H9 (cell line): Measurements from ENCODE around the gene IRS4. TPM values are rescaled to one million over a fixed set of nuclear protein-coding genes. Genes with fewer than 3 reads are reported as not detected.

Experiments used
- DNase-seq: peaks from one replicate; pipeline ENCODE4 v3.0.0-alpha.2; 2017
- H2AFZ ChIP-seq: one replicate; pipeline ENCODE4 v1.6.1; 2013; ENCODE audit warnings: mild to moderate bottlenecking, low read length, control low read depth, moderate library complexity
- H2AK5ac ChIP-seq: 2 replicates; pipeline ENCODE4 v1.6.1; 2013; ENCODE audit warnings: low read length, control low read depth, mixed read lengths; ENCODE audit not compliant: insufficient read length
- H2BK120ac ChIP-seq: one replicate; pipeline ENCODE4 v1.6.1; 2013; ENCODE audit warnings: low read depth, mild to moderate bottlenecking, low read length, control low read depth, inconsistent platforms; ENCODE audit not compliant: poor library complexity, severe bottlenecking
- H2BK12ac ChIP-seq: 2 replicates; pipeline ENCODE4 v1.6.1; 2013; ENCODE audit warnings: low read length, control low read depth, mixed read lengths, low read depth; ENCODE audit not compliant: insufficient read length
- H2BK15ac ChIP-seq: 2 replicates; pipeline ENCODE4 v1.6.1; 2013; ENCODE audit warnings: low read depth, low read length, control low read depth
- H2BK20ac ChIP-seq: one replicate; pipeline ENCODE4 v1.6.1; 2013; ENCODE audit warnings: low read depth, mild to moderate bottlenecking, low read length, control low read depth, inconsistent platforms; ENCODE audit not compliant: poor library complexity, severe bottlenecking
- H2BK5ac ChIP-seq: 2 replicates; pipeline ENCODE4 v1.6.1; 2013; ENCODE audit warnings: low read length, control low read depth, mixed read lengths; ENCODE audit not compliant: insufficient read length
- H3K14ac ChIP-seq: 2 replicates; pipeline ENCODE4 v1.6.1; 2013; ENCODE audit warnings: low read length, control low read depth; ENCODE audit not compliant: insufficient read depth
- H3K18ac ChIP-seq: 2 replicates; pipeline ENCODE4 v1.6.1; 2013; ENCODE audit warnings: low read depth, mild to moderate bottlenecking, mixed read lengths, low read length, control low read depth; ENCODE audit not compliant: insufficient read length
- H3K23ac ChIP-seq: 2 replicates; pipeline ENCODE4 v1.6.1; 2013; ENCODE audit warnings: low read length, control low read depth, mixed read lengths, low read depth; ENCODE audit not compliant: insufficient read length
- H3K23me2 ChIP-seq: 2 replicates; pipeline ENCODE4 v1.6.1; 2013; ENCODE audit warnings: low read depth, mild to moderate bottlenecking, mixed read lengths, low read length, control low read depth; ENCODE audit not compliant: insufficient read length, poor library complexity, severe bottlenecking
- H3K27ac ChIP-seq: 2 replicates; pipeline ENCODE4 v1.5.1; 2013; ENCODE audit warnings: low read length, control low read depth, mixed read lengths, low read depth; ENCODE audit not compliant: insufficient read length
- H3K27me3 ChIP-seq: 2 replicates; pipeline ENCODE4 v1.6.1; 2013; ENCODE audit warnings: low read length, control low read depth, inconsistent platforms; ENCODE audit not compliant: insufficient read depth
- H3K4ac ChIP-seq: 2 replicates; pipeline ENCODE4 v1.6.1; 2013; ENCODE audit warnings: low read depth, mild to moderate bottlenecking, control low read depth, inconsistent platforms, low read length, moderate library complexity
- H3K4me1 ChIP-seq: 2 replicates; pipeline ENCODE4 v1.6.1; 2013; ENCODE audit warnings: low read length, control low read depth, inconsistent platforms; ENCODE audit not compliant: insufficient read depth
- H3K4me2 ChIP-seq: 2 replicates; pipeline ENCODE4 v1.6.1; 2013; ENCODE audit warnings: low read length, control low read depth, mixed read lengths; ENCODE audit not compliant: insufficient read length, insufficient read depth
- H3K56ac ChIP-seq: 2 replicates; pipeline ENCODE4 v1.6.1; 2013; ENCODE audit warnings: low read depth, mild to moderate bottlenecking, mixed read lengths, low read length, control low read depth; ENCODE audit not compliant: insufficient read length
- H3K79me1 ChIP-seq: 2 replicates; pipeline ENCODE4 v1.6.1; 2013; ENCODE audit warnings: low read depth, mild to moderate bottlenecking, moderate library complexity, low read length, control low read depth, inconsistent platforms; ENCODE audit not compliant: insufficient read depth, poor library complexity, severe bottlenecking
- H3K79me2 ChIP-seq: 2 replicates; pipeline ENCODE4 v1.6.1; 2013; ENCODE audit warnings: low read length, control low read depth, inconsistent platforms; ENCODE audit not compliant: insufficient read depth
- H3K9ac ChIP-seq: 2 replicates; pipeline ENCODE4 v1.6.1; 2013; ENCODE audit warnings: low read length, control low read depth, mixed read lengths; ENCODE audit not compliant: insufficient read length; ENCODE audit errors: extremely low read depth
- H3K9me3 ChIP-seq: one replicate; pipeline ENCODE4 v1.6.1; 2013; ENCODE audit warnings: low read depth, low read length, inconsistent platforms; ENCODE audit not compliant: control insufficient read depth
- H3T11ph ChIP-seq: one replicate; pipeline ENCODE4 v1.6.1; 2013; ENCODE audit warnings: mild to moderate bottlenecking, low read length, control low read depth, inconsistent platforms
- H4K20me1 ChIP-seq: one replicate; pipeline ENCODE4 v1.6.1; 2013; ENCODE audit not compliant: control insufficient read depth, insufficient read length, insufficient read depth
- H4K5ac ChIP-seq: 2 replicates; pipeline ENCODE4 v1.6.1; 2013; ENCODE audit warnings: low read depth, mild to moderate bottlenecking, mixed read lengths, low read length, control low read depth; ENCODE audit not compliant: insufficient read length
- H4K8ac ChIP-seq: replicated peaks from 2 replicates; pipeline ENCODE4 v1.6.1; 2013; ENCODE audit warnings: low read length, control low read depth, mixed read lengths, low read depth; ENCODE audit not compliant: insufficient read length
- H4K91ac ChIP-seq: 2 replicates; pipeline ENCODE4 v1.6.1; 2013; ENCODE audit warnings: low read depth, mild to moderate bottlenecking, moderate library complexity, mixed read lengths, low read length, control low read depth; ENCODE audit not compliant: insufficient read length
- H3K27ac Mint-ChIP-seq, 3 experiments: 2 replicates in 2 of 3; 3 replicates in 1 of 3; pipeline ENCODE4 v1.8.0; 2020 to 2021; ENCODE audit warnings: mixed read lengths in 3 of 3, mild to moderate bottlenecking in 1 of 3, moderate library complexity in 1 of 3
- H3K27me3 Mint-ChIP-seq: 2 replicates; pipeline ENCODE4 v1.8.0; 2021; ENCODE audit warnings: low read depth, mild to moderate bottlenecking, moderate library complexity, mixed read lengths
- H3K36me3 Mint-ChIP-seq, 3 experiments: 2 replicates in 2 of 3; 3 replicates in 1 of 3; pipeline ENCODE4 v1.8.0; 2020 to 2021; ENCODE audit warnings: low read depth in 3 of 3, mixed read lengths in 3 of 3; ENCODE audit not compliant: insufficient read depth in 1 of 3
- H3K4me1 Mint-ChIP-seq, 2 experiments: 2 replicates each; pipeline ENCODE4 v1.8.0; 2020; ENCODE audit warnings: mixed read lengths in 2 of 2
- H3K4me3 Mint-ChIP-seq, 2 experiments: 2 replicates in 1 of 2; 3 replicates in 1 of 2; pipeline ENCODE4 v1.8.0; 2020 to 2021; ENCODE audit warnings: mild to moderate bottlenecking in 2 of 2, mixed read lengths in 2 of 2, moderate library complexity in 1 of 2
- H3K9me3 Mint-ChIP-seq, 2 experiments: 2 replicates in 1 of 2; 3 replicates in 1 of 2; pipeline ENCODE4 v1.8.0; 2020; ENCODE audit warnings: mild to moderate bottlenecking in 2 of 2, mixed read lengths in 2 of 2, moderate library complexity in 1 of 2
- WGBS: extraction: QIAGEN DNeasy Blood & Tissue Kit; methylation state at CpG from one replicate; pipeline ENCODE4 v1.1.7; 2013; ENCODE audit warnings: missing lambda C conversion rate, low lambda C conversion rate, mixed read lengths; ENCODE audit not compliant: insufficient read length; ENCODE audit errors: extremely low coverage; 5-methylcytosine and 5-hydroxymethylcytosine counted together
- long read RNA-seq: library from polyadenylated mRNA; unstranded; transcript quantifications from one replicate; pipeline ENCODE4 v2.0.0, GENCODE V29; 2020
- total RNA-seq: library from RNA; stranded (reverse); gene quantifications from 2 replicates; pipeline ENCODE4 v1.2.1, GENCODE V29; 2021
- TF ChIP-seq, protein P1 (sequence below): fragments of 200-600 bp; sonication (generic); conservative IDR thresholded peaks from 3 replicates; pipeline ENCODE4 v1.8.0; 2021; ENCODE audit warnings: antibody characterized with exemption, mild to moderate bottlenecking

IRS4 gene
- 8.2 and 8.9 TPM in 2 replicates for total RNA-seq
- long read RNA-seq, partial matches to known transcripts, result 0 of 1 reads
- long read RNA-seq, other reads (novel, unspliced or antisense), result 0 of 1 reads

DNA sequence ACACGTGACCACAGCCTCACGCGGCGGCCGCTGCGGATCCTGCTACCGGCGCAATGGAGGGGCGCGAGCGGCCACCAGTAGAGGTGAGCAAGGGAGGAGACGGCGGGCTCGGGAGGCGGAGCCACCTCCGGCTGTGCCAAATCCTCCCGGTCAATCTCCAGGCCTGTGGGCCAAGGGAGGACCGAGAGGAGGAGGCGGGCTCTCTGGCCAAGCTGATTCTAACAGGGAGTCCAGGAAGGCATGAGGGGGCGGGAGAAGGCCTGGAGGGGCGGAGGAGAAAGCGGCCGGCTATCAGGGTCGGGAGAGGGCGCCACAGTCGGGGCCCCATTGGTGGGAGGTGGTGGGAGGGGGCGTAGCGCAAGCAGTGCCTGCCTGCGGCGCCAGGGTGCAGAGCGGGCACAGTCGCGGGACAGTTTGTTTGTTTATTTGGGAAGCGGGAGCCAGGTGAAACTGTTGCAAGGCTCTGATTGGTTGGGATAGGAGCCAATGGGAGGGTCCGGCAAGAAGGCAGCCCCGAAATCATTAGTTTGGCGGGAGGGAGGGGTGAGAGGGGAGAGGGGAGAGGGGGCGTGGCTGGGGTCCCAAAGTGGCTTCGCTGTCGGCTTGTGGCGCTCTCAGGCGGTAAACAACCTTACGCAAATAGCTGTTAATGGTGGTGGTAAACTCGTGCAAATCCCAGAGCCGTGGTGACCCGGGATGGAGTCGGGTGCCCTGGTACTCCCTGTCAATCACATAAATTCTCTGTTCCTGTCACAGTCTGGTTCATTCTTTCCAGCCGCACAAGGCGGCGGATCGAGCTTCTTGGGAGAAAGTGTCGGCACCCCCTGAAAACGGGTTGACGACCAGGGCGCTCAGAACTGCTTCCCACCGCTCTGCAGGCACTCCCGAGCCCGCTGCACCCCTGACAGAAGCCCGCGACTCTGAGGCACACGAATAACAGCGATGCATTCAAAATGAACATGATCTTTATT, at the start of gene IRS4:
IRS4 (minus strand) TSS at position 55 of the 971 bp plus-strand sequence.
- Histone ChIP-seq H2BK12ac (no peak within 1 kb of the TSS), H2AK5ac (no peak within 1 kb of the TSS), H4K8ac (no peak within 1 kb of the TSS), H3K79me1 (no peaks in the 10 kb centered on the region), H3K18ac (peak within 1 kb of the TSS; percentile 71), H3K23me2 (peaks cover 33% of the 10 kb centered on the region), H2BK5ac (no peak within 1 kb of the TSS), H2BK120ac (no peak within 1 kb of the TSS), H3K4me1 (no peaks in the 10 kb centered on the region), H3K79me2 (no peaks in the 10 kb centered on the region), H3K56ac (no peak within 1 kb of the TSS), H2BK20ac (no peak within 1 kb of the TSS), H3T11ph (no peak within 1 kb of the TSS), H3K9ac (peak within 1 kb of the TSS; percentile 73), H3K9me3 (no peaks in the 10 kb centered on the region), H4K91ac (no peak within 1 kb of the TSS), H3K4ac (no peak within 1 kb of the TSS), H4K20me1 (no peaks in the 10 kb centered on the region), H3K27me3 (peaks cover 16% of the 10 kb centered on the region), H4K5ac (no peak within 1 kb of the TSS), H3K27ac (no peak within 1 kb of the TSS), H2AFZ (no peak within 1 kb of the TSS), H3K23ac (no peak within 1 kb of the TSS), H3K4me2 (peak within 1 kb of the TSS; percentile 66), H2BK15ac (no peak within 1 kb of the TSS), H3K14ac (peak within 1 kb of the TSS; percentile 76; the same call in 1 of the 2 replicates)
- peaks cover 11 to 22% (median 16%) of the 10 kb centered on the region in 3 experiments for H3K36me3 Mint-ChIP-seq
- TF ChIP-seq, protein P1, sequence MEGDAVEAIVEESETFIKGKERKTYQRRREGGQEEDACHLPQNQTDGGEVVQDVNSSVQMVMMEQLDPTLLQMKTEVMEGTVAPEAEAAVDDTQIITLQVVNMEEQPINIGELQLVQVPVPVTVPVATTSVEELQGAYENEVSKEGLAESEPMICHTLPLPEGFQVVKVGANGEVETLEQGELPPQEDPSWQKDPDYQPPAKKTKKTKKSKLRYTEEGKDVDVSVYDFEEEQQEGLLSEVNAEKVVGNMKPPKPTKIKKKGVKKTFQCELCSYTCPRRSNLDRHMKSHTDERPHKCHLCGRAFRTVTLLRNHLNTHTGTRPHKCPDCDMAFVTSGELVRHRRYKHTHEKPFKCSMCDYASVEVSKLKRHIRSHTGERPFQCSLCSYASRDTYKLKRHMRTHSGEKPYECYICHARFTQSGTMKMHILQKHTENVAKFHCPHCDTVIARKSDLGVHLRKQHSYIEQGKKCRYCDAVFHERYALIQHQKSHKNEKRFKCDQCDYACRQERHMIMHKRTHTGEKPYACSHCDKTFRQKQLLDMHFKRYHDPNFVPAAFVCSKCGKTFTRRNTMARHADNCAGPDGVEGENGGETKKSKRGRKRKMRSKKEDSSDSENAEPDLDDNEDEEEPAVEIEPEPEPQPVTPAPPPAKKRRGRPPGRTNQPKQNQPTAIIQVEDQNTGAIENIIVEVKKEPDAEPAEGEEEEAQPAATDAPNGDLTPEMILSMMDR, result peak; percentile 47
- WGBS, result no CpG with 5 or more reads among the region's 62 CpGs
- H3K4me1 Mint-ChIP-seq, result peaks cover 26 to 32% of the 10 kb centered on the region in 2 experiments
- peaks cover 43% of the 10 kb centered on the region for H3K27me3 Mint-ChIP-seq
- peaks cover 19 to 22% of the 10 kb centered on the region in 2 experiments for H3K9me3 Mint-ChIP-seq
- H3K27ac Mint-ChIP-seq, result peak within 1 kb of the TSS; percentile 23 to 94 (median 76); a peak in 6 of 7 replicates
- peak; percentile 98 for DNase-seq
- H3K4me3 Mint-ChIP-seq, result peak within 1 kb of the TSS; percentile 79 to 88
